HG03103 (cell line): ENCODE results near the gene GRIA1.
"Not testable (repeated sequence)": the region's sequence is repeated elsewhere in the genome, so short reads cannot be mapped to it uniquely, and the experiment has no call there.

Experiments used
- ATAC-seq: cut with Tn5 transposase; IDR thresholded peaks from one replicate; pipeline ENCODE4 v1.9.1; 2021; ENCODE audit warnings: low read depth; ENCODE audit not compliant: unreplicated experiment

The GRIA1 gene

DNA sequence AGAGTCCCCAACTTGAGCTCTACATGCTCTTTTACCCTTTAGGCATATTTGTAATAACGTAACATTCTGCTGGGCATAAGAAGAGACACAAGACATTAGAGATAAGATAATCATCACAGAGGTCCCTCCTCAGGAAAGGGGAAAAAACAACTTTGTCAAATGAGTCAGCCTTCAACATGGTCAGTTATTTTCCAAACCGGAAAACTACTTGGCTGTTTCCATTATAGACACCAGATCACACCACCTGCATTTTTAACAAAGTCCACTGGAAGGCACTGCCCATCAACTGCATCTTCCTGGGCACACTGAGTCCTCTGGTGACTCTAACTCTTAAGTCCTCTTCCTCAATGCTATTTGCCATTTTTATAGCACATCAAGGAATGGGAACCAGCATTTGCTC lies 326.4 kb downstream of the GRIA1 start:
- ATAC-seq, result no peak

DNA sequence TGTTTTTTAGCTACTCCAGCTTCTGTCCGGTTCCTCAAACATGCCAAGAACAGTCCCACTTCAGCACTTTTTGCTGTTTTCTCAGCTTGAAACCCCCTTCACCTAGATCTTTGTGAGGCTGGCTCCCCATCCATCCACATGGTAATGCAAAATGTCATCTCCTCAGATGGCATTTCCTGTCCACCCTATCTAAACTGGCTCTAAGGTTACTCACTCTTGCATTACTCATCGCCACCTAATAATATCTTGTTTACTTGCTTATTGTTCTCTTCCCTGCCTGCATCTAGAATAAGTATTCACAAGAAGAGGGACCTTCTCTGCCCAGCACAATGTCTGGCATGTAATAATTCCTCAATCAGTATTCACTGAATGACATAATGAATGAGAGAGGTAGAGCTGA lies 328.2 kb downstream of the GRIA1 start:
- no peak for ATAC-seq

DNA sequence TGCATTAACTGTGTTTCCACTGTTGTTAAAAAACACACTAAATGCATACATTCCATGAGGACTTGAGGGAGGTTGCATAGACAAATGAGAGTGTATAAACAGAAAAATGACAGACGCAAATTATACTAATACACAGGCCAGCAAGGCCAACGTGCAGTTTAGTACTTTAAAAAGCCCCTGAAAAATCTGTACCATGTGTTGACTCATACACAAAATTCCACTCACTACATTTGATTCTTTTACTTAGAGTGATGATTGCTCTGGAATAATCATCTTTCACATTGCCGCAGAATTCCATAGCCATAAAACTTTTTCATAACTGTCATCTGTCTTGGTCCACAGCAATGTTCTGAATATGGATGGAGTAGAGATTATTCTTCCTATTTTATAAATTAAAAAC lies 332.6 kb downstream of the GRIA1 start:
- ATAC-seq, result no peak

DNA sequence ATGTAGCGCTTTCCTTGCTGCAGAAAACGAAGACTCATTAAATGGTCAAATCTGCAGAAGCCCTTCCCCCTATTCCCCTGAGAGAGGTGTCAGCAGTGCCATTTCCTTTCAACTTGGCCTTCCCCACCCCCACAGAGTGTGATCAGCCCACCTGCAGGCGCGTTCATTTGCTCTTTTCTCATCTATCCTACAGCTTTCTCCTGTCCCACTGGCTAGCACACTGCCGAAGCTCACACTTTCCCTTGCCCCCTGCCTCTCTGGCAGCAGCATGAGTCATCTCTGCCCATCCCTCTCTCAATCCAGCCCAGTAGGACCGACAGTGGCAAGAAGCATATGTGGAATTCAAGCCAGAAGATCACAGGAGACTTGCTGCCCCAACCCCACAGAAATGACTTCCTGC lies 334.4 kb downstream of the GRIA1 start:
- no peak for ATAC-seq

DNA sequence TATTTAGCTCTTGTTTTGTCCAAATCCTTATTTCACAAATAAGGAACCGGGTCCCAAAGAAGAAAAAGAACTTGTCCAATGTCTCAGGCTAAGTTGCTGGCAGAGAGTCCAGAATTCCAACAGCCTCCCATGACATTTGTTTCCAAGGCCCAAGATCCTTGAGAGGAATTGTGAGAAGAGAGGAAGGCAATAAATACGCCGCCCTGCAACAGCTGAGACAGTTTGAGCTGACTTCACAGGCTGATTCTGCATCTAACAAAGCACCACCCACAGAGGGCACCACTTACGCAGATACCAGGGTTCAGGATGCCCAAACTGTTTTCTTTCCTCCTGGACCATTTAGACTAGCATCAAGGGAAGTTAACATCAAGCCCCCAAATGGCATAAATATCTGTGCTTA lies 336.9 kb downstream of the GRIA1 start:
- ATAC-seq, result no peak

DNA sequence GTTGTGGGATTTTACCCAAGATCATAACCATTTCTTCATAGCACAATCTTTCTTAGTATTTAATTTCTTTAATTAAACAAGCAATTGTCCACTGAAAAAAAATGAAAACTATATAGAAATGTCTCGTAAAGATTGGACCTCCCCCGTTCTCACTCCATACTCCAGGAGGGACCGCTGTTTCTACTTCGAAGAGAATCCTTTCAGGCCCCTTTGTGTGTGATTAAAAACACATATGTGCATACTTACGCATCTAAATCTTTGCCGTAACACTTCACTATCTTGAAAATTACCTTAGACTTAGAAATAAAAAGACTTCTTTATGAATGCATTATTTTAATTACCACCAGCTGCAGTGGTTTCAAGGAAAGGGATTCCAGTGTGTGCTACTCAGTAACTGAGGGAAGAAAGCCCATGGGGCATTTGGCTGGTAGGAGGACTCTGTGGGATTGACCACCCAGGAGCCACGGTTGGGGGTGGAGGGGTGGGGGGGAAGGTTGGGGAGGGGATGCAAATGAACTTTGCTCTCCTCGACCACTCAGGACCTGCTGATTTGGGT lies 339.1 kb downstream of the GRIA1 start:
- ATAC-seq, result no peak

DNA sequence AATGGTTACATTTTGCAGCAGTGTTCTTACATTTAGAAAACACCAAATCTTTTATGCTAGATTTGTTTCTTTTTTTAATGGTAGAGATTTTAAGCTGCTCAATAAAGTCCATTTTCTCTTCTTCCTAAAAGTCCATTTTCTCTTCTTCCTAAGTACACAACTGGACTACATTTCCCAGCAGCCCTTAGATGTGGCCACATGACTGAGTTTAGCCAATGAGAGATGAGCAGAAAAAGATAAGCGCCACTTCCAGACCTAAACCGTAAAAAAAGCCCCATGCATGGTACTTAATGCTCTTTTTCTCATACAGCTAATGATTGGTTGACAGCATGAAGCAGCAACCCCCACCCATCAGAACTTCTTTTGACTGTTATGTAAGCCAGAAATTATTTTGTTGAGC lies 341.5 kb downstream of the GRIA1 start:
- ATAC-seq, result peak; percentile 91

DNA sequence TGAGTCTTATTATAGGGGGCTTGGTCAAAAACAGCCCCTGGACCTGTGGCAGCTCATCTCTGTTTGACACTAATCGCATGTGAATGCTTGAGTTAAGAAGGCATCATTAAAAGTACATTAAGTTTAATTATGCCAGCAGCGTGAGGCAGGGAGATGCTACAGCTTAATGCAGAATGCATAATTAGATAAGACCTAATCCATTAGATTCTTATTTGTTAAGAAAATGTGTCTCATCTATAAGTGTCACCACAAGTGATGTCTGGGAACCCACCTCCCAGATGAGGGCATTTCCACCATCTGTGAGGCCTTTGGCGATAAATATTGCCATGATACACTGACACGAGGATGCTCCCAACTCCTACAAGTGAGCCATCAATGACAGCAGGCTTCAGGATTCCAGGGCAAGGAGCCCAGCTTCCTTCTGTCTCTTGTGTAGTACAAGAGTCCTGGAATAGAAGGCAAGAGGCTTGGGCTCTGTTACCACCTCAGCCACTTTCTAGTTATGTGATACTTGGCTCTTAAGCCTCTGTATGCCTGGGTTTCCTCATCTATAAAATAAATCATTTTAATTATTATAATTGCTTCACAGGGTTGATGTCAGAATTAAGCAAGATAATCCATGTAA lies 345.5 kb downstream of the GRIA1 start:
- no peak for ATAC-seq

DNA sequence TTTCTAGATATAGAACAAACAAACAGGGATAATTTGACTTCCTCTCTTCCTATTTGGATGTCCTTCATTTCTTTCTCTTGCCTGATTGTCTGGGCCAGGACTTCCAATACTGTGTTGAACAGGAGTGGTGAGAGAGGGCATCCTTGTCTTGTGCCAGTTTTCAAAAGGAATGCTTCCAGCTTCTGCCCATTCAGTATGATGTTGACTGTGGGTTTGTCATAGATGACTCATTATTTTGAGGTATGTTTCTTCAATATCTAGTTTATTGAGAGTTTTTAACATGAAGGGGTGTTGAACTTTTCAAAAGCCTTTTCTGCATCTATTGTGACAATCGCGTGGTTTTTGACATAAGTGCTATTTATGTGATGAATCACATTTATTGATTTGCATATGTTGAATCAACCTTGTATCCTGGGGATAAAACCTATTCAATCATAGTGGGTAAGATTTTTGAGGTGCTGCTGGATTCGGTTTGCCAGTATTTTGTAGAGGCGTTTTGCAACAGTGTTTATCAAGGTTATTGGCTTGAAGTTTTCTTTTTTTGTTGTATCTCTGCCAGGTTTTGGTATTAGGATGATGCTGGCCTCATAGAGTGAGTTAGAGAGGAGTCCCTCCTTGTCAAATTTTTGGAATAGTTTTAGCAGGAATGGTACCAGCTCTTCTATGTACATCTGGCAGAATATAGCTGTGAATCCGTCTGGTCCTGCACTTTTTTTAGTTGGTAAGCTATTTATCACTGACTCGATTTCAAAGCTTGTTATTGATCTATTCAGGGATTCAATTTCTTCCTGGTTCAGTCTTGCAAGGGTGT lies 359.0 kb downstream of the GRIA1 start:
- not testable (repeated sequence) for ATAC-seq

DNA sequence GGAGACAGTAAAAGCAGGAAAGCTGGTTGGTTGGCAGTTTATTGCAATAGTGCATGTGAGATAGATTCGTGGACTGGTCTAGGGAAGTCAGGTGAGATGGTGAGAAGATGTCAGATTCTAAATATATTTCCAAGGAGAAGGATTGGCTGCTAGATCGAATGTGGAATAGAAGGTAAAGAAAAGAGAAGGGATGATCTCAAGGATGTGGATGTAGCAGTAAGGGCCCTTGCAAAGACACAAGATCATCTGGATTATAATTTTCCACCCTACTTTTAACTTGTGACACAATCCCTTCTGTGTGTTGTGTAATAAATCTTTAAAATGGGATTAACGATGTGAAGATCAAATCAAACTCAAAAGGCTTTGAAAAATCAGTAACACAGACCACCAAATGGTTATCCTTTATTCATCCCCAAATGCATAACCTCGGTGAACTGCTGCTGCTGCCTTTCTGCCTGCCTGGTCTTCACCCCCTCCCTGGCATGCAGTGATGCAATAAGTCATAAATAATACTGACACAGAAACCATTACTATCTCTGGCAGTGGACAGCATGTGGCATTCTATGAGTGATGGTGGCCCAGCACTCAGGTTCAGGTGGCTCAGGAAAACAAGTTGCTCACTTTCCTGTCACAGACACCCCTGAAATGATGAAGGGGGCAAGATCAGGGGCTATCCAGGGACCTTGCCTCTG lies 369.9 kb downstream of the GRIA1 start:
- ATAC-seq, result no peak

DNA sequence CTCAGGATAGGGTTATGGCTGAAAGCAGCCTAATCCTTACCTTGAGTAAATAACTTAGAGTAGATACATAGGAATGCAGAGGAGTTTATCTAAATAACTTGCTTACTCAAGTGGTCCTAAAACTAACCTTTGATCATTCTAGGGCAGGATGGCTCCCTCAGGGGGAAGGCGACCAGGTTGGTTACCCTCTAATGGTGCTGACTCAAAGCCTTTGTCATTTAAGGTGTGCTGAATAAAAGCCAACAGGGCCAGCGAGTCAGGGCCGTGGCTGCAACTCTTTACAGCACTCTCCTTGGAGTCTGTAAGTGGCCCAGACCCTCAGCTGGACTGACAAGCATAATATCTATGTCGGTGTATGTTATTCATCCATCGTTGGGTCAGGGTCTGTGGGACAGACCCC lies 372.4 kb downstream of the GRIA1 start:
- ATAC-seq, result not testable (repeated sequence)
